ENCODE data around the gene CCDC89.
"Not testable (repeated sequence)": the region's sequence is repeated elsewhere in the genome, so short reads cannot be mapped to it uniquely, and the experiment has no call there.

The CCDC89 gene

DNA sequence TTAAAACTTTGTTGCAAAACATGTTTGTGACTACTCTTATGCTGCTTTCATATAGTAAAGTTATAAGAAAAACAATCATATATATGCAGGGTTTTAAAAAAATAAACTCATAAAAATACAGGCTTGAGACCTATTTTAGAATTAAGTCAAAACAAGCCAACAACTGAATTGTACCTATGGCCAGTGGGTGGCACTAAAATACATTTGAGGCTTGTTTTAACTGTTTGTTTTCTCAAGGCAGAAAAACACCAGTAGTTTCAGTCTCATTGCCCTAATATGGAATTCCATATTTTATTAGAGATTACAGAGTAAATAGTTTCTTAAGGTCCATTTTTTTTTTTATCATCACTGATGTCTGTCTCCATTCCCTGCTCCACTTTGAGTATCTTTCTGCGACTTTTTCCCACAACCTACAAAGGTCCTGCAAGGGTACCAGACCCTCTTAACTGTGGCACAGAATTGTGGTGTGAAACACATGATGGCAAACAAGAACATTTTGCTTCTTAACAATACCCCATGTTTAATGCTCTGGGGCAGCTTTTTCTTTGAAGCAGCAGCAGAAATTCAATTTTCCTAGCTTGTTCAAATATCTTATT, 8.5 kb upstream of the CCDC89 start:
- DNase-seq (ENCODE audit: low spot score) = peak; percentile 65

DNA sequence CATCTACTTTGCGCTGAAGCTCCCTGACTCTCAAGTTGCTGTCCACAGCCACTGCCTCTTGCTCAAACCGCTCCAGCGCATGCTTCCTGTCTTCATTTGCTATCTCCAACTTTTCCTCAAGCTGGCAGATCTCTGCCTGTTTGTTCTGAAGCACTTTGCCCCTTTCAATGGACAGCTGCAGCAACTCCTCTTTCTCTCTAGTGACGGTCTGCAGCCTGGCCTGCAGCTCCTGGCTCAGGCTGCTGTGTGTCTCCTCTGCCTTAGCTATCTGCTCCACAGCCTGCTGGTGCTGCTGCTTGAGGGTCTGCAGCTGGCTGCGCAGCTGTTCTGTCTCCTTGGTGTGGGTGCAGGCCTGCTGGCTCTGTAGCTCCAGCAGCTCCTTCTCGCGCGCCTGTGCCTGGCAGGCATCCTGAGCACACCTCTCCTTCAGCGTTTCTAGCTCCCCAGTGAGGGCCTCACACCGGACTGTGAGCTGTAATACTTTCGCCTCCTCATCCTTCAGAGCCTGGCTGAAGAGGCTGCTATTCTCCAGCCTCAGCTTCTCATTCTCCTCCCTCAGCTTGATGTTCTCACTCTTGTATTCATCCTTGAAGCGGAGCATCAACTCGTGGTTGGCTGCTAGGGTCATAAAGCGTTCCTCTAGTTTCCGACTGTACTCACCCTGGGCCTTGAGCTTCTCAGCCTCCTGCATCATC, 723 bp downstream of the CCDC89 start:
- DNase-seq (ENCODE audit: low spot score) = no peak

DNA sequence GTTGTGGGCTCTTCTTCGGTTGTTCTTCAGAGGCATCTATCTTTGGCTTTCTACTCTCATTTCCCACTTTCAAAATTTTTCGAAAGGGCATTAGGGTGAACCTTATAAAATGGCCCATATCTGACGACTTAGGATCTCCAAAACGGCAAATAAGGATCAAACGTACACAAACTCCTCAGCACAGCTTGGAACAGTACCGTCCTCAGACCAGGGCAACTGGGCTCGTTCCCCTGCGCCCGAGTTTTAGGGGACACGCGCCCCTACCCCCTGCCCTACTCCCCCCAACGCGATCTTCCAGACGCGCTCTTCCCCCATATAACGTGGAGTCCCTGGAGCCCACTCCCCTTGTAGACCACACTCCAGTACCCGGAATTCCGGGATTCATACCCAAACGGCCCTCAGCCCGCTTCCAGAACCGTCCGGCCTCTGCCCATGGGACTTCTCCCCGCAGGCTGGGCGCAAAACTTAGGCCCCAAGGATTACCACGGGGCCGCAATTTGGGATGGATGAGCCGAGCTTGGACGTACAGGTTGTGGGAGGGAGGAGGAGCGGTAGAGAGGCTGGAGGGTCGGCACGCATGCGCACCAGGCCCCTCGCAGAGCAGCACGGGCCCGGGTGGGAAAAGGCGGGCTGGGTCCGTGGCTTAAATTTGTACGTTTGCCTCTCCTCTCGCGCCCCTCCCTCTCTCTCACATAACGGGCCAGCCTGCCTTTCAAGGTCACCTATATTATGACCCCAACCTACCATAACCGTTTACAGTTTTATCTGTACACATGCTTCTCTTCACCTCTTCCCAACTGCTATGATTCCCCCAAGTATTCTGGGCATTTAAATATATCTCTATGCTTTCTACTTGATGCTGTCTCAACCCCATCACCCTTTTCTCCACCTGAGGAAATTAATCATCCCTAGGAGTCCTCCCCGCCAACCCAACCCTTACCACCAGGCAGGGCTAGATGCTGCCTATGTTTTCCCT, 3.4 kb downstream of the CCDC89 start:
- DNase-seq (ENCODE audit: low spot score) = no peak

DNA sequence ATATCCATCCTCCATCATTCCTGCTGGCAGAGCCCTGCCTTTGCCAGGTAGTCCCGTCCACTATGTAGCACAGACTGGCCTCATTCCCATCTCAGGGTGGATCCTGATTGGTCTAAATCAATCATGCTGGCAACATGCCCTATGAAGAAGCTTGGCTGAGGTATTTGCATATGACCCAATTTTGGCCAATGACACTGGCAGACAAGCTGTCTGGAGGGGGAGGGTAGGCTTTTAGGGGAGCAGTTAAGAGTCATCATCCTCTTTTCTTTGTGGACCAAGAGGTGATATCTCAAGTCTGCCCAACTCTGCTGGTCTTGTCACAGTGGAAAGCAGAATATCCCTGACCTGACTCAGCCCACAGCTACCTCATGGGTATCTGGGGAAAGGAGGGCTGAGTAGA, 5.1 kb downstream of the CCDC89 start:
- peak; percentile 18 for DNase-seq (ENCODE audit: low spot score)

DNA sequence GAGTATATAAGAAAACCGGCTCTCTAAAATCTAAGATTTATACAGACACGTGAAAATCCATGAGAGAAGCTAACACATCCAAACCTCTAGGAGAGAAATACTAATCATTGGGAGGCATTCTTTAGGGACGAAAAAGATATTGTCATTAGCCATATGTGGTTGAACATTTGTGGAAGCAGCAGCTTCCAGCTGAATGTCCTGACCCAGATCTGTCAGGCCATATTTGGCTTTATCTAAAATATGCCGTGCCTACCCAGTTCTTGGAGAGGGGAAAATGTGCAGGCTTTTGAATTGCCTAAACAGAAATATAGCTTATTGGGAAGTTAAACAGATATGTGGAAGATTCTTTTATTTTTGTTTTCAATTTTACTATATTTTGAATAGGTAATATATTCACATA, 6.4 kb downstream of the CCDC89 start:
- no peak for DNase-seq (ENCODE audit: low spot score)

DNA sequence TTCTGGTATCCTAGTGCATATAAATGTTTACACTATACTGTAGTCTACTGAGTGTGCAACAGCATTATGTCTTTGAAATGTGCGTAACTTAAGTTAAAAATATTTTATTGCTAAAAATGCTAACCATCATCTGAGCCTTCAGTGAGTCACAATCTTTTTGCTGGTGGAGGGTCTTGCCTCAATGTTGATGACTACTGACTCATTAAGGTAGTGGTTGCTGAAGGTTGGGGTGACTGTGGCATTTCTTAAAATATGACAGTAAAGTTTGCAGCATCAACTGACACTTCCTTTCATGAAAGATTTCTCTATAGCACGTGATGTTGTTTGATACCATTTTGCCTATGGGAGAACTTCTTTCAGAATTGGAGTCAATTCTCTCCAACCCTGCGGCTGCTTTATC, 12.6 kb downstream of the CCDC89 start:
- DNase-seq (ENCODE audit: low spot score) = no peak

DNA sequence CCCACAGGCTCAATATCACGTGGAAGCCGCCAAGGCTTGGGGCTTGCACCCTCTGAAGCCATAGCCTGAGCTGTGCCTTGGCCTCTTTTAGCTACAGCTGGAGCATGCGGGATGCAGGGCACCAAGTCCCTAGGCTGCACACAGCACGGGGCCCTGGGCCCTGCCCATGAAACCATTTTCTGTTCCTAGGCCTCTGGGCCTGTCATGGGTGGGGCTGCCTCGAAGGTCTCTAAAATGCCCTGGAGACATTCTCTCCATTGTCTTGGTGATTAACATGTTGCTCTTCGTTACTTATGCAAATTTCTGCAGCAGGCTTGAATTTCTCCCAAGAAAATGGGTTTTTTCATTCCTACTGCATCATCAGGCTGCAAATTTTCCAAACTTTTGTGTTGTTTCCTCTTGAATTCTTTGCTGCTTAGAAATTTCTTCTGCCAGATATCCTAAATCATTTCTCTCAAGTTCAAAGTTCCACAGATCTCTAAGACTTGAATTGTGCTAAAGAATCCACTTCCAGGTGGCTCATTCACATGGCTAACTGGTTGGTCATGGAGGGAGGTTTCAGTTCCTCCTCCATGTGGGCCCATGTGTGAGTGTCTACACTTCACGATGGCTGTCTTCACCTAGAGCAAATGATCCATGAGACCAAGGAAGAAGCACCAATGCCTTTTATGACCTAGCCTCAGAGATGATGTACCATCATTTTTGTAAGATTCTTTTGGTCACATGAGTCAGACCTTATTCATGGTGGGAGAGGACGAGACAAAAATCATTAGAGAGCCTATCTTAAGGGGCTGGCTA, 13.7 kb downstream of the CCDC89 start:
- no peak for DNase-seq (ENCODE audit: low spot score)

DNA sequence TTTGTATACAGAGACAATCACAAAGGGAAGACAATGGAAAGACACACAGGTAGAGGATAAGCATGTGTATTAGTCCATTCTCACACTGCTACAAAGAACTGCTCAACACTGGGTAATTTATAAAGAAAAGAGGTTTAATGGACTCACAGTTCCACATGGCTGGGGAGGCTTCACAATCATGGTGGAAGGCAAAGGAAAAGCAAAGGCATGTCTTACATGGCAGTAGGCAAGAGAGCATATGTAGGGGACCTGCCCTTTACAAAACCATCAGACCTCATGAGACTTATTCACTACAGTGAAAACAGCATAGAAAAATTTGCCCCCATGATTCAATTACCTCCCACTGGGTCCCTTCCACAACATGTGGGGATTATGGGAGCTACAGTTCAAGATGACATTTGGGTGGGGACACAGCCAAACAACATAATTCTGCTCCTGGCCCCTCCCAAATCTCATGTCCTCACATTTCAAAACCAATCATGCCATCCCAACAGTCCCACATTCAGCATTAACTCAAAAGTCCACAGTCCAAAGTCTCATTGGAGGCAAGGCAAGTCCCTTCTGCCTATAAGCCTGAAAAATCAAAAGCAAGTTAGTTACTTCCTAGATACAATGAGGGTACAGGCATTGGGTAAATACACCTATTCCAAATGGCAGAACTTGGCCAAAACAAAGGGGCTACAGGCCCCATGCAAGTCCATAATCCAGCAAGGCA, 14.9 kb downstream of the CCDC89 start:
- not testable (repeated sequence) for DNase-seq (ENCODE audit: low spot score)

DNA sequence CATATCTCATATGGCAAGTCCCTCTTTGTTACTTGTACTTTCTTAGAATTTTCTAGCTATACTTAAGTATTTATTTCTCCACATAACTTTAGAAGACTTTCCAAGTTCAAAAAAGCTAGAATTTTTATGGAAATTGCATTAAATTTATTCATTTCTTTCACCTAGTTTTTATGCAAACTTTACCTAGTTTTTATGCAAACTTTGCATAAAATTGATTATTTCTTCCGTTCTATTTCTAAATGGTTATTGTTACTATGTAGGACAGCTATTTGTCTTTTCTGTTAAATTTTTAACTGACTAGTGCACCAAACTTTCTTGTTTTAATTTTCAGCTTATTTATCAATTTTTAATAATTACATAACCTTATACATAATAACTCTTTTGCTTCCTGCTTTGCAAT, 17.8 kb downstream of the CCDC89 start:
- DNase-seq (ENCODE audit: low spot score) = no peak

DNA sequence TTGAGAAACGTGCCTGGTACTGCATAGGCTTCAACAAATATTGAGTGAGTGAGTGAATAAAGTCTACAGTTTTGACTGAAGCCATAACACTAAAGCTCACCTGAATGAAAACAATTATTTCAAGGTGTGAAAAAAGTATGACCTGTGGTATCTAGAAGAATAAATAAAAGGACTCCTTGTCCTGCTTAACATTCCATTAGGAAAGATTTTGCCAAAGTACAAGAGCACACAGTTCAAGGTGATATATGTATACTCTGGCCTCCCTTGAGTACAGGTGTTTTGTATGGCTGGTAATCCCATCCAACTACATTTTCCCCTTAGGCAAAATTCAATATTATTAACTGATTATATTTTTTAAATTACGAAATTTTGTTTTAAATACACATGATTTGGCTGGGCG, 19.3 kb downstream of the CCDC89 start:
- no peak for DNase-seq (ENCODE audit: low spot score)

DNA sequence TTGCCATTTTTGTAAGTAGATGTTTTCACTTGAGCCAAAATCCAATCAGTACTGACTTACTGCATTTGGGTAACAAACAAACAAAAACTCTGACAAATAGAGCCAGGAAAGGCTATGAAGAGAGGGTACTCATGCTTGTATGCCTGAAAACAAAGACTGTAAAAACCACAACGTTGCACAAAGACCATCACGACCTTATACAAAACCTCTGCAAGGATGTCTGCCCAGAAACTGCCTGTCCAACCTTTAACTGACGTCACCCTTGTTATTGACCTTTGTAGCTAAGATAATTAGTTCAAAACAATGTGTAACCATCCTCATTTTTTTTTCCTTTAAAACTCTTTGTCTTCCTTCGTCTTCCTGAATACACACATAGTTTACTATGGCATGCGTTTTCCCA, 20.3 kb downstream of the CCDC89 start:
- no peak for DNase-seq (ENCODE audit: low spot score)

DNA sequence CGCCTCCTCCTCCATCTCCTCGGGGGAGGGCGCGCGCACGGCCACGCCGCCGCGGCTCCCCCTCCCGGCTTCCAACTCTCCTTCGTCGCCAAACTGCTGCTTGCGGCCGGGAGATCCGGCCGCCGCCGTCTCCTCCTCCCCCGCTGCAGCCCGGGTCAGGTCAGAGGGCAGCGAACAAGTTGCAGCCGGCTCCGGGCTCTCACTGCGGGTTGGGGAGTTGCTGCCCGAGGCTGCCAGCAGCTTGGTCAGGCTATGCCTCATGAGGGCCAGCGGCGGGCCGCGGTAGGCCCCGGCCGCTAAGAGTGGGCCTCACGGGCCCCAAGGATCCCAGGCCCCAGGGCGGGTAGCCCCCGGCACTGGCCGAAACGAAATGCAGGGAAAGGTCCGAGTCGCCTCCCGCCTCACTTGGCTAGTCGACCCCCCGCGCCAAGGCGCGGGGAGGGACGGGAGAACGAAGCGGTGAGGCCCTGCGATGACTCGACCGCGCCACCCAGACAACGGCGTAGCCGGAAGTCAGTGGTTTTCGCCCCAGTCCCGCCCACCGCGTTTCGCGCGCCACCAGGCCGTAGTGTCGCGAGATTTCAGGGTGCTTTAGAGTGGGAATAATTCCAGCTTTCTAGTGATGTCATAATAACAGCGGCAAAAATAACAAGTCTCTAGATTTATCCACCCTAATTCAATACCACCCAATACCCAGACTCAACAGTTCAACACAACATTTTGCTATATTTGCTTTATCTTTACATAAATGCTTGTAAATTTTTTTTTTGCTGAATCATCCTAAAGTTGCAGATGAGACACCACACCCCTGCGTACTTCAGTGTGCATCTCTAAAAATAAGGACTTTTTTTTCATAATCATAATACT, 21.1 kb downstream of the CCDC89 start, which contains the start of gene CREBZF:
Gene CREBZF (minus strand): TSS at position 515 of the 867 bp plus-strand sequence. CDS start 254 bp downstream, at position 261.
- DNase-seq (ENCODE audit: low spot score) = peak; percentile 95

DNA sequence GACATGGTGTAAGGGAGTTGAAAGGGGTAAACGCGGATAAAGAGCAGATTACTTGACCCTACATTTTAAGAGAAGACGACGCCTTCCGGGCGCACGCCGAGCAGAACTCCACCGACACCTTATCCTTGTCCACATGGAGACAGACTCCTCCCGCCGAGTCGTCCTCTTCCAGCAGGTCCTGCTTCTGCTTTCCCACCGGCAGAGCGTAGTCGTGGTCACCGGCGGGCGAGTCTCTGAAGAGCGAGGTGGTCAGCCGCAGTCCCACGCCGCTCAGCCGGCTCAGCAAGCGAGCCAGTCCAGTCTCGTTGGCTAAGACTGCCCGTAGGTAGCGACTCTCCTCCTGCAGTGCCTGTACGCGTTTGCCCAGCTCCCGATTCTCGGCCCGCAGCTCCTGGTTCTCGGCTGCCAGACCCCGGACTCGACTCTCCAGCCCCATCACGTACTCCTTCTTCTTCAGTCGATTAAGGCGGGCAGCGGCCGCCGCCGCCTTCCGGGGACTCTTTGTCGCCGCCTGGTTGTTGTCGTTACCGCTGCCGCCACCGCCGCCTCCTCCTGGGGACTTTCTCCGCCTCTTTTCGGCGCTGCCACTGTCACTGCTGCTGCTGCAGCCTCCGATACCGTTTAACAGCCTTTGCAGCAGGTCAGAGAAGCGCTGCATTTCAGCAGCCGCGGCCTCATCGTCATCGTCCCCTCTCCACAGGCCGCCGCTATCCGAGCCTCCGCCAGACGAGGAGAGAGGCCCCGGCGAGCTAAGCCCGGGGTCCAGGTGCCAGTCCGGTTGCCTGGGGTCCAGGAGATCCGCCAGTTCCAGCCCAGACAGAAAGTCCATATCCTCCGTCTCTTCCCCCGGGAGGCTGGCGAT, 22.0 kb downstream of the CCDC89 start:
- peak; percentile 68 for DNase-seq (ENCODE audit: low spot score)

DNA sequence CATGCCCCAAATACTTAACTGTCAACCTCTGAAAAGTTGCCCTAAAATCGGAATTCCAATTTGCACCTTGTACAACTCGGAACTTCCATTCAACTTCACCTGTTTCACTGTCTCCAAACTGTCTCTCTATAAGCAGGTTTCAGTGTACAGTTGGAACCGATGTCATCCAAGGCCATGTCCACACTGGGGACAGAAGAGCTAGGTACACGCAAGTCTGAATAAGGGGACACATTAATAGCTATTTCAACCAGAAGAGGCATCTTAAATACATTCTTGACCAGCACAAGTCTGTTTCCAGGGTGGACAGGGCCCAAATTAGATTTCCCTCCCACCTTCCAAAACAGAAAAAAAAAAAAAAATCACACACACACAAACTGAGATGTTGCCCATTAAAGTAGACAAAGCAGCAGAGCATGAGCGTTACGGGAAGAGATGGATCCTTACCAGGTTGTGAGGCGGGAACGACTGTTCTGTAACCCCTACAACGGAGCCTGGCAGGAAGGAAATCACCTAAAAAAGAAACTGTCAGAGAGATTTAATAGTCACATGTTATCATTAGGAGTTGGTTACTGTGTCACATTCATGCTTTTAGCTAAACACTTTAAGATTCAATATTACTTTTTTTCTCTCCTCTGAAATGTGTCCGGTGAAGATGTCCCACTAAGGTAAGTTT, 22.8 kb downstream of the CCDC89 start:
- peak; percentile 58 for DNase-seq (ENCODE audit: low spot score)

DNA sequence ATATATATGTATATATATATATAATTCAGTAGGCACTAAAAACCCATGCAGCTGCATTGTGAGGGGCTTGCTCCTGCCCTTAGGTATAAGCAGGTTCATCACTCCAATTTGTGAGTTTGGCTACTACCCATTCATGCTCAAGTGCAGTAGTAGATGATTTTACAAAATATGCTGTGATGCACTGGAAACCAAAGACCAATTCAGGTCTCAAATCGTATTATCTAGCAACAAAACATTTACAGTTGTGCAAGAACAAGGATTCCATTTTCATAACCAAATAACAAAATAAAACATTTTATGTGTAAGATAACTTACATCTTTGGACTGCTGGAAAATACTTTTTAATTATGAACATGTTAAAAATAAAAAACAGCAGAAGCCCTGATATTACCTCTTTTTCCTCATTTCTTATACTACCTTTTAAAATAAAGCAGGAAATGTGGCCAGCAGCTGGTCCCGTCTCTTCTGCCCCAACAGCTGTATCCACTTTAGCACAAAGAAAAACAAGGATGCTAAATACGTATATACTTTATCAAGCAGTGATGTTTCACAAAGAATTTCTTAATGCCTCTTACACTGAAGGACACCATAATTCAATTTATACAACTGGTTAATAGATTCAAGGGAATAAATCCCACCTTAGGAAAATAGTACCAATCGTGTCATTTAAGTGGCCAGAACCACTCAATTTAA, 23.9 kb downstream of the CCDC89 start:
- DNase-seq (ENCODE audit: low spot score) = peak; percentile 49

DNA sequence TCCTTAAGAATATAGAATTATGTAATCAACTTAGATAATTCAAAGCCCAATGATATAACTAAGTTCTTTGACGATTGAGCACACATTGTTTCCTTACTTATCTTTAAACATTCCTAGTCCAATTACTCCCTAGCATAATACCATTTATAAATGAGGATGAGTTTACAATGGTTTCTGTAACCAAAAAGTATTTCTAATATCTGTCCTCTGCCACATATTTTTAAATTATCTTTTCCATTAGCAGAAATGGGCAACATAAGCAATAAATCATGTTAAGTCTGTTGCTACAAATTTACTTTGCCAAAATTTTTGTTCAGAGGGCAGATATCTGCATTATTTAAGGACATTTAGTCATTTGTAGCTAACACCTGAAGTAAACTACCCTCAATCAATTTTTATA, 27.8 kb downstream of the CCDC89 start:
- DNase-seq (ENCODE audit: low spot score) = no peak

DNA sequence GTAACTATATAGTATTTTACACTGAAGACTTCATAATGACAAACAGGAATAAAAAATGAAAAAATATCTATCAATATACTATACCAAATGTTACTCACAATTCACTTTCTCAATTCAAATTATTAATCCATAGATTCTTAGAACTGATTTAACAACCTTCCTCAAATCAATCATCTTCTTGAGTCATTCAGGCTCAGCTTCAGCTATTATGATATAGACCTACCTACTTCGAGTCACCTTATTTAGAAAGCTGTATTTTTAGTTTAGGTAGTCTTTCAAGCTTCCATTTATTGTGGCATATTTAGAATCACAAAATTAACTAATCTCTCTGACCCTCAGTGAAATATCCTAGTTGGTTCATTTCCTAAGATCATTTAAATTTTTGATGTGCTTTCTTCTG, 29.2 kb downstream of the CCDC89 start:
- DNase-seq (ENCODE audit: low spot score) = no peak

DNA sequence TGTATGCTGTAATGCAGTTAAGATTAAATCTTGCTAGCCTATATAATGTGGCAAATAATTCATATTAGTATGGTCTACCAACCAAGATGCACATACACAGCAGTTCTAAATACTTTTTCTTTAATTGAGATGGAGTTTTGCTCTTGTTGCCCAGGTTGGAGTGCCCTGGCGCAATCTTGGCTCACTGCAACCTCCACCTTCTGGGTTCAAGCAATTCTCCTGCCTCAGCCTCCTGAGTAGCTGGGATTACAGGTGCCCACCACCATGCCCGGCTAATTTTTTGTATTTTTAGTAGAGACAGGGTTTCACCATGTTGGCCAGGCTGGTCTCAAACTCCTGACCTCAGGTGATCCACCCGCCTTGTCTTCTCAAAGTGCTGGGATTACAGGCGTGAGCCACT, 31.7 kb downstream of the CCDC89 start:
- DNase-seq (ENCODE audit: low spot score) = not testable (repeated sequence)

Measured in RKO (cell line).